OCI-LY3 (cell line): ENCODE data around the gene OR7G1.

Experiments used
- EZH2phosphoT487 ChIP-seq: fragments of 200-600 bp; shearing (Covaris generic); IDR thresholded peaks from 2 replicates; pipeline ENCODE4 v1.6.1; 2018; ENCODE audit warnings: antibody characterized with exemption, mixed run types, low read depth
- TF ChIP-seq, protein P1 (sequence below): fragments of 200-600, 300-600 bp; sonication (generic); IDR thresholded peaks from 2 replicates; pipeline ENCODE4 v1.5.1; 2014; ENCODE audit warnings: antibody characterized with exemption, low read length, low read depth

DNA sequence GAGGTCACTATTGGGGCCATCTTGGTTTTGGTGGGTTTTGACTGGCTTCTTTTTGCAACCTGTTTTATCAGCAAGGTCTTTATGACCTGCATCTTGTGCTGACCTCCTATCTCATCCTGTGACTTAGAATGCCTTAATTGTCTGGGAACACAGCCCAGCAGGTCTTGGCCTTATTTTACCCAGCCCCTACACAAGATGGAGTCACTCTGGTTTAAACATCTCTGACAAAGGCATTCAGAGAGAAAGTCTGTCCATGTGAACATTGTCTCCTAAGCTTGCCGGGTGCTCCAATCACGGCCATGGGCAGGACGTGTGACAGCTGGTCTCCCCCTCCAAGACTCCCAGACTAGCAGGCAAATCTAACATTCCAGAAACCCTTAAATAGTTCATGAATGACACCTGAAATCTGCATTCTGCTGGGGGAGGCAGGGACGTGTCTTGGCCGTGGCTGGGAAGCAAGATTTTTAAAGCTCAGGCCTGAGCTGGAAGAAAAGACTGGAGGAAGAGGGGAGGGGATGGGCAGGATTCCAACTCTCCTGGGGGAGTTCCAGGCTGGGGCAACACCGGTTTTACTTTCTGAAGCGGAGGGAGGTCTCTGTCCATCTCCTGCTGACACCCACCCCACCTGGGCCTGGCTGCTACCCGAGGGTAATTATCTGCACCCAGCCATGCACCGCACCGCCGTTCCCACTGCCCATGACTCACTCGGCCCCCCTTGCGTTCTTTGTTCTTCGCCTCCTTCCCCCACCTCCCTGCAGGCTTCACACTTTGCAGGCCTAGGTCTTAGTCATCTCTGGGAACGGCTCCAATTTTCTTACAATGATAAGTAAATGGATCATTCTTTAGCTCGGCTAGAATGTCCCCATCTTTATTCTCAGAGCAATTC, 40.3 kb downstream of the OR7G1 start:
- TF ChIP-seq, protein P1, sequence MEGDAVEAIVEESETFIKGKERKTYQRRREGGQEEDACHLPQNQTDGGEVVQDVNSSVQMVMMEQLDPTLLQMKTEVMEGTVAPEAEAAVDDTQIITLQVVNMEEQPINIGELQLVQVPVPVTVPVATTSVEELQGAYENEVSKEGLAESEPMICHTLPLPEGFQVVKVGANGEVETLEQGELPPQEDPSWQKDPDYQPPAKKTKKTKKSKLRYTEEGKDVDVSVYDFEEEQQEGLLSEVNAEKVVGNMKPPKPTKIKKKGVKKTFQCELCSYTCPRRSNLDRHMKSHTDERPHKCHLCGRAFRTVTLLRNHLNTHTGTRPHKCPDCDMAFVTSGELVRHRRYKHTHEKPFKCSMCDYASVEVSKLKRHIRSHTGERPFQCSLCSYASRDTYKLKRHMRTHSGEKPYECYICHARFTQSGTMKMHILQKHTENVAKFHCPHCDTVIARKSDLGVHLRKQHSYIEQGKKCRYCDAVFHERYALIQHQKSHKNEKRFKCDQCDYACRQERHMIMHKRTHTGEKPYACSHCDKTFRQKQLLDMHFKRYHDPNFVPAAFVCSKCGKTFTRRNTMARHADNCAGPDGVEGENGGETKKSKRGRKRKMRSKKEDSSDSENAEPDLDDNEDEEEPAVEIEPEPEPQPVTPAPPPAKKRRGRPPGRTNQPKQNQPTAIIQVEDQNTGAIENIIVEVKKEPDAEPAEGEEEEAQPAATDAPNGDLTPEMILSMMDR, result no peak
- TF ChIP-seq EZH2phosphoT487, result no peak
